Measurements from ENCODE around the gene DUS2.
A peak's percentile ranks its signal among the peaks of the same experiment; 100 is the strongest.
"Not testable (repeated sequence)": the region's sequence is repeated elsewhere in the genome, so short reads cannot be mapped to it uniquely, and the experiment has no call there.

The DUS2 gene

GRCh38 chr16:68087688-68088087 is 64.6 kb downstream of the DUS2 start:
- DNase-seq (ENCODE audit: low spot score): no peak
- Histone ChIP-seq H3K27ac (no peak overlapping the region), H3K4me3 (no peak overlapping the region)
- TF ChIP-seq CTCF (IDR thresholded peaks at IDR 0.05): no peak

GRCh38 chr16:68088130-68088972 is 65.3 kb downstream of the DUS2 start:
- Histone ChIP-seq H3K4me3 (no peak overlapping the region), H3K27ac (no peak overlapping the region)
- TF ChIP-seq CTCF (IDR thresholded peaks at IDR 0.05): no peak
- DNase-seq (ENCODE audit: low spot score): no peak

DNA sequence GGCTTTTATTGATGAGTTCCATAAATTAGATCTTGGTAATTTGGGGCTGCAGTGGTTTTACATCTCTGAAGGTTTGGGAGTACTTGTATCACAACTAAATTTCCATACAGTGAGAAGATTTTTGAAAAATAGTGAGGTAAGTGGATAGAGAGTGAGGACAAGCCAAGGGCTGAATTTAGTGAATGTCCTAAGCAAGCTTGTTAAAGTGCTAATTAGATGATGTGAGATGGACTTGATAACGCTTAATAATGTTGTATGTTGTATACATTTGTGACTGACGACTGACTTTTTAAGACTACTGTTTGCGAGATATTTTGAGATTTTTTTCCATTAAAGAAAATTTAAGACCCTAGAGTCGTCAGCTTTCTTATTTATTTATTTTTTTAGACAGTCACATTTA is 66.0 kb downstream of the DUS2 start:
- no peak for TF ChIP-seq CTCF (IDR thresholded peaks at IDR 0.05)
- no peak overlapping the region for H3K27ac ChIP-seq
- H3K4me3 ChIP-seq: no peak overlapping the region
- no peak for DNase-seq (ENCODE audit: low spot score)

DNA sequence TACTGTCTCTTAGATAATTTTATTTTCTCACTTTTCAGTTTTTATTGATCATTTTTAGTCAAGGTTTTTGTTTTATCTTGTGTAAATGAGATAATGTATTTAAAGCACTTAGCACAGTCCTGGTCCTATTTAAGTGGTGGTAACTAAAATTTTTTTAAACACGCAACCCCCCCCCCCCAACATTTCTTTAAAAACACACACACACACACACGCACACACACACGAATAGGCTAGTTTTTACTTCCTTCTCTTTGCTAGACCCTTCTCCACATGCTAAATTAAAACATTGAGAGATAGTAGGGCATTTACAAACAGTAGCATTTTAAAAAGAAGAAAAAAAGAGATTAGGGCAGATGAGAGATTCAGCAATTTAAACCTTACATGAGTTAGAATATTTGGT is 67.0 kb downstream of the DUS2 start:
- H3K27ac ChIP-seq: no peak overlapping the region
- no peak for TF ChIP-seq CTCF (IDR thresholded peaks at IDR 0.05)
- no peak for DNase-seq (ENCODE audit: low spot score)
- no peak overlapping the region for H3K4me3 ChIP-seq

- H3K27ac ChIP-seq: no peak overlapping the region
- H3K4me3 ChIP-seq: no peak overlapping the region
- TF ChIP-seq CTCF (IDR thresholded peaks at IDR 0.05): no peak
- DNase-seq (ENCODE audit: low spot score): no peak
These were observed 67.4 kb downstream of the DUS2 start for GRCh38 chr16:68090533-68090932.

- Histone ChIP-seq H3K27ac (peak overlapping the region in 1 of 2 donors; percentile 7), H3K4me3 (no peak overlapping the region)
- TF ChIP-seq CTCF (IDR thresholded peaks at IDR 0.05): no peak
- no peak for DNase-seq (ENCODE audit: low spot score)
These were observed 68.5 kb downstream of the DUS2 start for GRCh38 chr16:68091380-68092261.

DNA sequence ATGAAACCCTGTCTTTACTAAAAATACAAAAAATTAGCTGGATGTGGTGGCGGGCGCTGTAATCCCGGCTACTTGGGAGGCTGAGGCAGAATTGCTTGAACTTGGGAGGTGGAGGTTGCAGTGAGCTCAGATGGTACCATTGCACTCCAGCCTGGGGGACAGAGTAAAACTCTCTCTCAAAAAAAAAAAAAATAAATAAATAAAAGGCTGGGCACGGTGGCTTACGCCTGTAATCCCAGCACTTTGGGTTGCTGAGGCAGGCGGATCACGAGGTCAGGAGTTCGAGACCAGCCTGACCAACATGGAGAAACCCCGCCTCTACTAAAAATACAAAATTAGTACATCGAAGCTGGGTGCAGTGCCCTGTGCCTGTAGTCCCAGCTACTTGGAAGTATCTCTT is 69.2 kb downstream of the DUS2 start:
- not testable (repeated sequence) for H3K27ac ChIP-seq; H3K4me3 ChIP-seq; DNase-seq (ENCODE audit: low spot score)

Measured in coronary artery (tissue), 2 donors.